Dermis blood vessel endothelial cell (primary cell): ENCODE measurements around the gene NBEAL1. TPM values are rescaled to one million over a fixed set of nuclear protein-coding genes. Genes with fewer than 3 reads are reported as not detected.
"Not testable (repeated sequence)": the region's sequence is repeated elsewhere in the genome, so short reads cannot be mapped to it uniquely, and the experiment has no call there.

ENCODE experiments used
- DNase-seq: peaks from one replicate; pipeline ENCODE4 v3.0.0; 2010
- total RNA-seq: library from RNA; depleted of rRNA; stranded (reverse); fragments of >200 nt; gene quantifications from 2 replicates; pipeline ENCODE4 v1.2.3, GENCODE V29; 2014

The NBEAL1 gene
- total RNA-seq, 1 donor from 2014 or later: 42.5 TPM

- peak; percentile 9 for DNase-seq
Observed at GRCh38 chr2:203122317-203122986, 107.8 kb downstream of the NBEAL1 start.

GRCh38 chr2:203126996-203127395, 112.3 kb downstream of the NBEAL1 start:
- no peak for DNase-seq

- DNase-seq: no peak
Observed at GRCh38 chr2:203135105-203135504, 120.4 kb downstream of the NBEAL1 start.

GRCh38 chr2:203143391-203143790, 128.7 kb downstream of the NBEAL1 start:
- no peak for DNase-seq

GRCh38 chr2:203149194-203149593, 134.5 kb downstream of the NBEAL1 start:
- DNase-seq: no peak

GRCh38 chr2:203155406-203155805, 140.7 kb downstream of the NBEAL1 start:
- no peak for DNase-seq

GRCh38 chr2:203162722-203163121, 148.0 kb downstream of the NBEAL1 start:
- DNase-seq: not testable (repeated sequence)

GRCh38 chr2:203164311-203164935, 149.7 kb downstream of the NBEAL1 start:
- no peak for DNase-seq

GRCh38 chr2:203167751-203168150, 153.1 kb downstream of the NBEAL1 start:
- DNase-seq: no peak

- no peak for DNase-seq
Observed at GRCh38 chr2:203170502-203170901, 155.8 kb downstream of the NBEAL1 start.

GRCh38 chr2:203175371-203175770, 160.7 kb downstream of the NBEAL1 start:
- DNase-seq: no peak

GRCh38 chr2:203177361-203177760, 162.7 kb downstream of the NBEAL1 start:
- DNase-seq: no peak

GRCh38 chr2:203185864-203186263, 171.2 kb downstream of the NBEAL1 start:
- no peak for DNase-seq

- DNase-seq: not testable (repeated sequence)
Observed at GRCh38 chr2:203190547-203190946, 175.9 kb downstream of the NBEAL1 start.

GRCh38 chr2:203191026-203191425, 176.4 kb downstream of the NBEAL1 start:
- not testable (repeated sequence) for DNase-seq

GRCh38 chr2:203191961-203192360, 177.3 kb downstream of the NBEAL1 start:
- DNase-seq: no peak

GRCh38 chr2:203195331-203196036, 180.8 kb downstream of the NBEAL1 start:
- DNase-seq: peak; percentile 39

- DNase-seq: no peak
Observed at GRCh38 chr2:203200866-203201265, 186.2 kb downstream of the NBEAL1 start.

- no peak for DNase-seq
Observed at GRCh38 chr2:203201426-203201825, 186.8 kb downstream of the NBEAL1 start.

- DNase-seq: no peak
Observed at GRCh38 chr2:203209538-203209937, 194.9 kb downstream of the NBEAL1 start.

- DNase-seq: peak; percentile 58
Observed at GRCh38 chr2:203225423-203226039, 210.9 kb downstream of the NBEAL1 start.

- DNase-seq: not testable (repeated sequence)
Observed at GRCh38 chr2:203229674-203230073, 215.0 kb downstream of the NBEAL1 start.
